HepG2 (cell line): ENCODE measurements around the gene DBNDD1.

Experiments used
- HNF1A ChIP-seq, 2 experiments: sonication (generic) in 1 of 2; formaldehyde crosslinking in 1 of 2; IDR thresholded peaks; 2 replicates each; pipeline versions ENCODE4 v1.4.0 to v1.6.1; 2016 to 2020; ENCODE audit warnings: borderline replicate concordance in 1 of 2, low read depth in 1 of 2, mild to moderate bottlenecking in 1 of 2, missing genetic modification reagents in 1 of 2
- KDM5B ChIP-seq: sonication (generic); formaldehyde crosslinking; IDR thresholded peaks from 2 replicates; pipeline ENCODE4 v1.4.0; 2020; ENCODE audit warnings: missing genetic modification reagents, mild to moderate bottlenecking, borderline replicate concordance
- MYC ChIP-seq: sonication (generic); formaldehyde crosslinking; IDR thresholded peaks from 2 replicates; pipeline ENCODE4 v1.9.0; 2021; ENCODE audit warnings: missing genetic modification reagents, borderline replicate concordance
- RARA ChIP-seq: IDR thresholded peaks from 2 replicates; pipeline ENCODE4 v1.6.1; 2016; ENCODE audit warnings: missing genetic modification reagents, missing compliant biosample characterization
- TAF1 ChIP-seq: sonication (generic); formaldehyde crosslinking; IDR thresholded peaks from 2 replicates; pipeline ENCODE4 v1.4.0; 2020; ENCODE audit warnings: missing genetic modification reagents
- ZMYM4 ChIP-seq: sonication (generic); formaldehyde crosslinking; IDR thresholded peaks from 2 replicates; pipeline ENCODE4 v1.8.1; 2023; ENCODE audit warnings: mild to moderate bottlenecking, missing genetic modification reagents

- TF ChIP-seq KDM5B (CRISPR knock-in tag) (no peak), ZMYM4 (CRISPR knock-in tag) (no peak), TAF1 (CRISPR knock-in tag) (no peak), MYC (CRISPR knock-in tag) (no peak), RARA (CRISPR knock-in tag) (no peak), HNF1A (IDR thresholded peaks at IDR 0.05; ENCODE audit: low read depth) (no peak), HNF1A (CRISPR knock-in tag; IDR thresholded peaks at IDR 0.05; ENCODE audit: borderline replicate concordance) (no peak)
These were observed 12.2 kb downstream of the DBNDD1 start for GRCh38 chr16:90007015-90007414.
